Measurements from ENCODE around the gene TBC1D4.
"Not testable (repeated sequence)": the region's sequence is repeated elsewhere in the genome, so short reads cannot be mapped to it uniquely, and the experiment has no call there.

TBC1D4 gene

GRCh38 chr13:75452564-75452963 lies 29.4 kb downstream of the TBC1D4 start:
- DNase-seq (ENCODE audit: low read depth, low spot score): peak; percentile 15

DNA sequence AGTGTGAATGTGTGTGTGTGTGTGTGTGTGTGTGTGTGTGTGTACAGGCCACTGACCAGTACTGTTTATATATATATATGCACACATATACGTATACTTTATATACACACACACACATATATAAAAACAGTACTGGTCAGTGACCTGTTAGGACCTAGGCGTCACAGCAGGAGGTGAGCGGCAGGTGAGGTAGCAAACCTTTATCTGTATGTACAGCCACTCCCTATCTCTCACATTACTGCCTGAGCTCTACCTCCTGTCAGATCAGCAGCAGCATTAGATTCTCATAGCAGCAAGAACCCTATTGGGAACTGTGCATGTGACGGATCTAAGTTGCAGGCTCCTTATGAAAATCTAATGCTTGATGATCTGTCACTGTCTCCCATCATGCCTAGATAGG lies 34.5 kb downstream of the TBC1D4 start:
- DNase-seq (ENCODE audit: low read depth, low spot score): no peak

GRCh38 chr13:75446874-75447273 lies 35.1 kb downstream of the TBC1D4 start:
- DNase-seq (ENCODE audit: low read depth, low spot score): no peak

- DNase-seq (ENCODE audit: low read depth, low spot score): no peak
These were observed 36.1 kb downstream of the TBC1D4 start for GRCh38 chr13:75445717-75446499.

DNA sequence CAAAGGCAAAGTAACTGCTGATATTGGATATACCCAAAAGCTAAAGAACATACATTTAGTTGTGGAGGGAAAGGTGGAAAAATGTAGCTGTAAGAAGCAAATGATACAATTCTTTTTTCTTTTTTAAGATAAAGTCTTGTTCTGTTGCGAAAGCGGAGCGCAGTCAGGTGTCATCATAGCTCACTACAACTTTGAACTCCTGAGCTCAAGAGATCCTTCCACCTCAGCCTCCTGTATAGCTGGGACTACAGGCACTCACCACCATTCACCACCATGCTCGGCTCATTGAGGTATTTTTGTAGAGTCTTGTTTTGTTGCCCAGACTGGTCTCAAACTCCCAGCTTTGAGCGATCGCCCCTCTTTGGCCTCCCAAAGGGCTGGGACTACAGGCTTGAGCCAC lies 38.0 kb downstream of the TBC1D4 start:
- no peak for DNase-seq (ENCODE audit: low read depth, low spot score)

- no peak for DNase-seq (ENCODE audit: low read depth, low spot score)
These were observed 38.5 kb downstream of the TBC1D4 start for GRCh38 chr13:75443356-75443958.

- no peak for DNase-seq (ENCODE audit: low read depth, low spot score)
These were observed 39.2 kb downstream of the TBC1D4 start for GRCh38 chr13:75442736-75443234.

DNA sequence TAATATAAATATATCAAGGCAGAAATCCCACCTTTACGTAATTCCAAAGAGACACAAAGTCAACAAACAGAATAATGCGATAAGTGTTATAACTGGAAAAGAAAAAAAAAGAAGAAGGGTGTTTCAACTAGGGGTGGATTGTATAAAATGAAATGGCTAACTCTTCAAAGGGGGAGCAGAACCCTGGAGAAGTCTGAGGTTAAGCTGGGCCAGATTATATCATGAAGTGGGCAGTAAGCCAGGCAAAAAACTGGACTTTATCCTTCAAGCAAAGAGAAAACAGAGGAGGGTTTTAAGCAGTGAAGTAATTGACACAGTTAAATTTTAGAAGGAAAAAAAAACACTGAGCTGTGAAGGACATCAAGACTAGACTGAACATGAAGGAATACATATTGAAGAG lies 41.9 kb downstream of the TBC1D4 start:
- DNase-seq (ENCODE audit: low read depth, low spot score): peak; percentile 21

- DNase-seq (ENCODE audit: low read depth, low spot score): peak; percentile 39
These were observed 44.2 kb downstream of the TBC1D4 start for GRCh38 chr13:75437582-75438318.

DNA sequence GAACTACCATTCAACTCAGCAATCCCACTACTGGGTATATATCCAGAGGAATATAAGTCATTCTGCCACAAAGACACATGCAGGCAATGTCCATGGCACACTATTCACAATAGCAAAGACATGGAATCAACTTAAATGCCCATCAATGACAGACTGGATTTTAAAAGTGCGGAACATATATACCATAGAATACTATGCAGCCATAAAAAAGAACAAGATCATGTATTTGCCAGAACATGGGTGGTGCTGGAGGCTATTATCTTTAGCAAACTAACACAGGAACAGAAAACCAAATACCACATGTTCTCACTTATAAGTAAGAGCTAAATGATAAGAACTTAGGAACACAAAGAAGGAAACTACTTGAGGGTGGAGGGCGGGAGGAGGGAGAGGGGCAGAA lies 47.8 kb downstream of the TBC1D4 start:
- not testable (repeated sequence) for DNase-seq (ENCODE audit: low read depth, low spot score)

DNA sequence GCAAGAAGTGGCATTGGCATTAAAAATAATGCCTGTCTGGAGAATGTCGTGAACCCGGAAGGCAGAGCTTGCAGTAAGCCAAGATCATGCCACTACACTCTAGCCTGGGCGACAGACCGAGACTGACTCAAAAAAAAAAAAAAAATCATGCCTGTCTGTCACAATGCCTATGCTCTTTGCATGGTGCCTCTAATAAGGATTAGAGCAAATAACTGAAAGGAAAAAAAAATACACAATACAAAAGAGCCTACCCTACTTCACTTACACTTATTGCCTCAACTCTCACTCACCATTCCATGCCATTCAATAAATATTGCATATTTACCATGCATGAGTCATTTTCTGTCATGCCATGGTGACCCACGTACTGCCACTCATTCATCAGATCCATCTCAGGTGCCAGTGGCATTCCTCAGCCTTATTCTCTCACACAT lies 49.1 kb downstream of the TBC1D4 start:
- DNase-seq (ENCODE audit: low read depth, low spot score): no peak

GRCh38 chr13:75432045-75432444 lies 49.9 kb downstream of the TBC1D4 start:
- no peak for DNase-seq (ENCODE audit: low read depth, low spot score)

DNA sequence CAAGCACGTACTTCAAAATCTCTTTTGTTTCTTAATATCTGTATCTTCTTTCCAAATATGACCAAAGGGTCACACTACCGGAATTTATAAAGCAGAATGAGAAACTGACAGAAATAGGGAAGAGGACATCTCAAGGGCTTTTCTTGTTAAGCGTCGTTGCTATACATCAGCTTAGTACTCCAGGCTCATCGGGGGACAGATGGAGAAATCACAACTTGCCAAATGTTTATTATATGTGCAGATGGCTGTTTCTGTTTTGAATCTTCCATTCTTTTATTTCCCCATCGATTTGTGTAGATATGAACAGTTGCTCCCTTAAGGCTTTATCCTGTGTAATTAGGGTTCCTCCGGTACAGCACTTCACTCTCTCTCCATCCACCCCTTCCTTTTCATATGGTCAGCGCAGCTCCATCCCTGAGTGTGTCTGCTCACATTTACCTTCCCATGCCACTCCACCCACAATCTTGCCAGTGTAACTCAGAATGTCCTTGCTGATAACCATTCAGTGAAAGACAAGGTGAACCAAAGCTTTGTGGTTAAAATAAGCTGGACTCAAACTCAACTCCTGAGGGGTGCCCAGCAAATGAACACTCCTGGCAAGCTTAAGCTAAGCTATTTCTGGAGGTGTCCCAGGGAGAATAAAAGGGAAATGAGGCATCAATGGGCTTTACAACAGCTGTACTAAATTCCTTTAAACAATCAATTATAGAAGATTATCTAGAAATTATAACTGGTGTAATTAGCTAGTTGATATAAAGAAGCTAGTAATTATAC lies 51.3 kb downstream of the TBC1D4 start:
- DNase-seq (ENCODE audit: low read depth, low spot score): no peak

DNA sequence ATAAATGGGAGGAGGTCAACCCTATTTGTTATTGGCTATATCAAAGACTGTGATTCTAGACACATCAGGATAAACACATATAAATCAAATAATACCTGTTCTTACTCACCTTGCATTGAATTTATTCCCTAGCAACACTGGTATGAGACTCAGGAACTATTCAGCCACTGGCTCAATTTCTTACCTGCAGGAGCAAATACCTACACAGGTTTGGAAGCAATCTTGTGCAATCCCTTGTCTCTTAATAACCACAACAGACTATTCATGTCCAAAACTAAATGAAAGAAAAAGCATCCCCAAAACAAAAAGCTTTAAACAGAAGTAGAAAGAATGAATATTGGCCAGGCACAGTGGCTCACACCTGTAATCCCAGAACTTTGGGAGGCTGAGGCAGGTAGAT lies 55.5 kb downstream of the TBC1D4 start:
- no peak for DNase-seq (ENCODE audit: low read depth, low spot score)

DNA sequence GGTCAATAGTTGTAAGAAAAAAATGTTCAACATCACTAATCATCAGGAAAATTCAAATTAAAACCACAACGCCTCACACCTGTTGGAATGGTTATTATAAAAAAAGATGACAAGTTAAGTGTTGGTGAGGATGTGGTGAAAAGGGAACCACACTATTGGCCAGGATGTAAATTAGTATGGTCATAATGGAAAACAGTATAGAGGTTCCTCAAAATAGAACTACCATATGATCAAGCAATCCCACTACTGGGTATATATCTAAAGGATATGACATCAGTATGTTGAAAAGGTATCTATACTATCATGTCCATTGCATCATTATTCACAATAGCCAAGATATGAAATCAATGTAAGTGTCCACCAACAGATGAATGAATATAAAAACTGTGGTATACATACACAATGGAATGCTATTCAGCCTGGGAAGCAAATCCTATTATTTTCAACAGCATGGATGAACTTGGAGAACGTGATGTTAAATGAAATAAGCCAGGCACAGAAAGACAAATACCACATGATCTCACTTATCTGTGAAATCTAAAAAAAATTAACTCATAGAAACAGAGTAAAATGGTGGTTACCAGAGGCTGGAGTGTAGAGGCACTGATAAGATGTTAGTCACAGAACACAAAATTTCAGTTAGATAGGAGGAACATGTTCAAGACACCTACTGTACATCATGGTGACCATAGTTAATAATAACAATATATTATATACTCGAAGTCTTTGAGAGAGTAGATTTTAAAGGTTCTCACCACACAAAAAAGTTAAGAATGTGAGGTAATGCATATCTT lies 56.6 kb downstream of the TBC1D4 start:
- no peak for DNase-seq (ENCODE audit: low read depth, low spot score)

- no peak for DNase-seq (ENCODE audit: low read depth, low spot score)
These were observed 58.0 kb downstream of the TBC1D4 start for GRCh38 chr13:75423946-75424345.

- no peak for DNase-seq (ENCODE audit: low read depth, low spot score)
These were observed 59.9 kb downstream of the TBC1D4 start for GRCh38 chr13:75422028-75422427.

DNA sequence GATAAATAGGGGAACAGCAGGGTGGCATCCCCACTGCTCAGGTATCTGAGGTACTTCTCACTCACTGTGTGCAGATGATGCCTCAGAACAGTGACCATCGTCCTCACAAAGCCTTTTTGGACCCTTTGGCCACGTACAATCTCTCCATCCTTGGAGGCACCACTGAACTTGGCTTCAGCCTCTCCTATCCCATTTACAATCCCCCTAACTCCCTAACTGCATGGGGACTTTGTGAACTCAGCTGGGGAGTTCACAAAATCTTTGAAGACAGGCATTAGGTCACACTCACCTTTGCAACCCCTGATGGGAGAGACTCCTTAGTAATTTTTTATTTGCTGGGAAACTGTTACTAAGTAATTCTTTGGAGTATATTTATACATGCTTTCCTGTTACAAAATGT lies 60.8 kb downstream of the TBC1D4 start:
- DNase-seq (ENCODE audit: low read depth, low spot score): no peak

GRCh38 chr13:75419656-75420055 lies 62.3 kb downstream of the TBC1D4 start:
- DNase-seq (ENCODE audit: low read depth, low spot score): no peak

DNA sequence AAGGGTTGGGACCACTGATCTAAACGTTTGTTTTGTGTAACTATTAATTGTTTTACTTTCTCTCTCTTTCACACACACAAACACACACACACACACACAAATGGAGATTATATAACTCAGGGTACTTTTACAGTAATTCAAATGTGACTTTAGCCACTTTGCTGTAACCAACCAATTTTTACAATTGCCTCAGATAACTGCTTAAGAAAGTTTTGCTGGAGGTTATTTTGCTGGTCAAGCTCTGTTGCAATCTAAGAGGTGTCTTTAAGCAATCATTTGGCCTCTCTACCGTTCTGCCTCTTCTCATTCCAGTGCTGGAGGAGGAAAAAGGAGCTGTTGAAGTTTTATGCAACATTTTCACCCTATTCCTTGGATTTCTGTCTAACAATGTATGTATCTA lies 63.0 kb downstream of the TBC1D4 start:
- DNase-seq (ENCODE audit: low read depth, low spot score): no peak

Data from astrocyte of the hippocampus (primary cell).